NCI-H510A treated with DMSO at 0.1 percent for 48 hours (cell line): ENCODE measurements around the gene OR10X1.

Experiments
- DNase-seq: peaks from one replicate; lab custom pipeline; 2025; lab: John Stamatoyannopoulos, UW

The OR10X1 gene, protein sequence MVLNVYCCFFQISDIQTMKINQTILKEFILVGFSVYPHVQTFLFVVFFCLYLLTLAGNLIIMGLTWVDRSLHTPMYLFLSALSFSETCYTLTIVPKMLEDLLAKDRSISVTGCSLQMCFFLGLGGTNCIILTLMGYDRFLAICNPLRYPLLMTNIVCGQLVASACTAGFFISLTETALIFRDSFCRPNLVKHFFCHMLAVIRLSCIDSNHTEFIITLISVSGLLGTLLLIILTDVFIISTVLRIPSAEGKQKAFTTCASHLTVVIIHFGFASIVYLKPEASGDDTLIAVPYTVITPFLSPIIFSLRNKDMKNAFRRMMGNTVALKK

DNA sequence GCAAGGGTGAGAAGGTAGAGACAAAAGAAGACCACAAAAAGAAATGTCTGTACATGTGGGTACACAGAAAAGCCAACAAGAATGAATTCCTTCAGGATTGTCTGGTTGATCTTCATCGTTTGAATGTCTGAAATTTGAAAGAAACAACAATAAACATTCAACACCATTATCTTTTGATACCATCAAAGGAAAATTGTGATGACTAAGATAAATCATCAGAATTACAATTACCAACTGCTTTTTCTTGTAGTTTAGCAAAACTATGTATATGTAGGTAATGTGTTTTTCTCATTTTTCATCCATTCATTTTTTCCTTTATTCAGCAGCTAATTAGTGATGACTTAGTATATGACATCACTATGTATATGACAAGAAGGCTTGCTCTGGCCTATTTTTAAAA is at the start of gene OR10X1:
OR10X1 (minus strand) TSS at position 167 of the 400 bp plus-strand sequence; CDS start at position 167, 0 bp downstream.
- DNase-seq = no peak

DNA sequence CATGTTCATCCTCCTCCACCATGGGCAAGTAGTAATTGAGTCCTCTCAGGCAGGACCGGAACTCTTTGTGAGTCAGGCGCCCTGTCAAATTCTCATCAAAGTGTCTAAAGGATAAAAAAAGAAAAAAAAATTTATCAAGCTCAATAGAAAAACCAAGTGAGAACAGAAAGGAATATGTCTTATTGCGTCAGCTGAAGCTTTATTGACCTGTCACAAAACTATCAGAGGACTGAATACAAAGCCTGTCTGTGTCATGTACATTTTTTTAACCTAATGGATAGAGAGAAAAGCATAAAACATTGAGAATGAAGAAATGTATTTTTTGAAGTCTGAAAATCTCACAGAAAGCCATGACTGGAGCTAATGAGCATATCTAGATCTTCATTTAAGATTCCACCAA is 34.1 kb upstream of the OR10X1 start:
- no peak for DNase-seq

DNA sequence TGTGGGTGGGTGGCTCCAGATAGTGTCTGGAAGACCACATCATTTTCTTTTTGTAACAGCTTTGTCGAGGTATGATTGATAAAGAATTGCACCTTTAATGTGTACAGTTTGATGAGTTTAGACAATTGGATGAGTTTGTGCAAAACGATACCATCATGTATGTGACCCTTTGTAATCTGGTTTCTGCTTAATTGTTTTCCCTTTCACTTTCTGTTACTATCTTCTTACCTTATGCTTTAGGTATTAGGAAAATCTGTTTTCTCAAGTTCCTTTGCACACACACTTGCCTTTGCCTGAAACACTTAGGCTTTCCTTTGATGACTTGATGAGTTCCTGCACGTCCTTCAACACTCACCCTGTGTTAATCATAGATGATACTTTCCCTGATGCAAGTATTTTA is 32.2 kb upstream of the OR10X1 start:
- no peak for DNase-seq

DNA sequence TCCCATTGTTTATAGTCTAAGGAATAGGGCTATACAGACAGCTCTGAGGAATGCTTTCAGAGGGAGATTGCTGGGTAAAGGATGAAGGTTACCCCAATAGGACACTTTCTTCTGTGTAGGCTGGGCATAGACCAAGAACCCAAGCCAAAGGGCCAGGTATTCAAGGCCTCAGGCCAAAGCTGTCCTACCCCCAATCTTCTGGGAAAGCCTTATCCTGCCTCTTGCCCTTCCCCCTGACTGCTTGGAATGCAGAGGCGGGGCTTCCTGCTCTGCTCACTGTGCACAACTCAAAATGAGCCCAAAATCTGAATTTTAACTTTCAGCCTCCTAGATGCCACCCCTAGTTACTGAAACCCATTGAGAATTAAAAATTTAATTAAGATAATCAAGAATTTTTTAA is 27.6 kb upstream of the OR10X1 start:
- no peak for DNase-seq

DNA sequence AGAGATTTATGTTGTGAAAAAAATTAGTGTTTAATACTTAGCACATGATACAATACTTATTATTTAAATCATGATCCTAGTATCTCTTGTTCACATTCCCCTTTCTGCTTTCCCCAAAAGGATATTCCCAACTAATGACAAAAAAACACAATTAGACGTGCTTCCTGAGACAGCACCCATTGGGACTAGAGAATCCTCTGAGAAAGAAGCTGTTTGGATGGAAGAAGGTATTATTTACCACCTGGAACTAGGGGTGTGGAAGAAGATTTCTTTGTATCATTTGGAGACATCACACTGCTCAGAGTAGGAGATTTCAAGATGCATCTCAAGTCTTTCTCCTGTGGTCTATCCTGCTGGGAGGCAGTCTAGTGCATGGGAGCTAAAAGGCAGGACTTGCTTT is 25.3 kb upstream of the OR10X1 start, which contains the start of gene OR10Z1:
OR10Z1 (plus strand) TSS at position 301 of the 400 bp plus-strand sequence. CDS start 1,171 bp downstream, outside the sequence.
- DNase-seq = no peak

DNA sequence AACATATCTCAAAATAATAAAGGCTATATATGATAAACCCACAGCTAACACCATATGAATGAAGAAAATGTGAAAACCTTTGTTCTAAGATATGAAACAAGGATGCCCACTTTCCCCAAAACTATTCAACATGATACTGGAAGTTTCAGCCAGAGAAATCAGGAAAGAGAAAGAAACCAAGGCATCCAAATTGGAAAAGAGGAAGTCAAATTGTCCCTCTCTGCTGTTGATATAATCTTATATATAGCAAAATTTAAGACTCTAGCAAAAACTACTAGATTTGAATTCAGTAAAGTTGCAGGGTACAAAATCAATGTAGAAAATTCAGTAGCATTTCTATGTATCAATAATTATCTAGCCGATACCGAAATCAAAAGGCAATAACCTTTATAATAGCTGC is 21.0 kb upstream of the OR10X1 start:
- DNase-seq = no peak

DNA sequence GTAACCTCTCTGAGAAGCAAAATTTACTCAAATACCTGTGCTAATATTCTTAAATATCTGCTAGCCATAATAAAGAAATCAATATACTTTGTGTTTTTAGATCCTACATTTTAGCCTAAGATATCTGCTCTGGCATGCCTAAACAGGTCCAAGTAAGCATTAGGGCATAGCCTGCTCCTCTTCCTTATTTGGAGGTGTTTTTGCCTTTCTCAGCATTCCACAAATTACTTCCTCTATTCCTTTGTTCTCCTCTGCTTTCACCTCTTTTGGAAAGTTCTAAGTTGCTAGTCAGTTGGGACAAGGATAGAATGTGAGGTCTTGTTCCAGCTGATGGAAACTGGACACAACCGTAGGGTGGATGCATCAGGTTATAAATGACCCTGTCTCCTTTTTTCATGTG is 7.2 kb upstream of the OR10X1 start:
- no peak for DNase-seq

DNA sequence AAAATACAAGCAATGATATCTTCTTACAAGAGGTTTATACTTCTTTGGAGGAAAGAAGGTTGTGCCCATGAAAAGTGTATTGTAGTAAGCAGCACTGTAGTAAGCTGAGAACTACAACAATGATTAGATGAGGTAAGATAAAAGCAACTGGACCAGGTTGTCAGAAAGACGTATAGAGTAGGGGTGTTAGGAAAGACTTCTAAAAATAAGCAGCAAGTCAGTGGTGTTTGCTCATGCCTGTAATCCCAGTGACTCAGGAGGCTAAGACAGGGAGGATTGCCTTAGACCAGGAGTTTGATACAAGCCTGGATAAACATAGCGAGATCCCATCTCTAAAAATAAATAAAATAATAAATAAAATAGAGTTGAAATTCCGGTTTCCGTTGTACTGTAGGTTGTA is 4.3 kb upstream of the OR10X1 start:
- DNase-seq = no peak

DNA sequence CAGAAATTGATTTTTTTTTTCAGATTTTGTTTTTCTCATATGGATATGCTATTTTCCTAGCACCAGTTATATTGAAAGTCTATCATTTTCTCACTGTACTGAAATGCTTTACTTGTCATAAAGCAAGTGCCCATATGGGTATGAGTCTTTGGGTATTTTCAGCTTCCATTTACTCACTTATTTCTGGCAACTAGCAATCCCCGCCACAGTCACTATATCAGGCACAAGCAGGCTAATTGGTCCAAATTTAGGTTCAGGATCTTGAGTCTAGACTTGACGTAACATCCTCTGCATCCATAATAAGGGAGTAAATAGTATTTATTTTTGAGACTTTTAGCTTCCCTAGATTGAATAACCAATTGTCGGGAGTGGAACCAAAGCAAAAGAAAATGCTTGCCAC is 2.1 kb downstream of the OR10X1 start:
- DNase-seq = no peak

DNA sequence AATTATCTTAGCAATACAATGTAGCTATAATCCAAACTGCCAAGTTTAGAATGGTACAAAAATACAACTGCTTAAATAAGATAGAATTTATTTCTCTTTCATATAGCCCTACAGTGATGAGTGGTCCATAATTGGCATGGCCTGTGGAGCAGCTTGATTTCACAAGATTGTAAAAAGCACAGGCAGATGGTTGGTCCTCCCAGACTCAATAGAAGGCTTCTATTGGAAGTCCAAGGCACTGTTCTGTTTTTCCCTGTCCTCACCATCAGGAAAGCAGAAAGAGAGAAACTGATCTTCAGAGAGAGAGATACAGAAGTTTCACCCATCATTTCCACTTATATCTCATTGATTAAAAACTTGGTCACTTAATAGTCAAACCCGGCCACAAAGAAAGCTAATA is 7.5 kb downstream of the OR10X1 start:
- DNase-seq = no peak

DNA sequence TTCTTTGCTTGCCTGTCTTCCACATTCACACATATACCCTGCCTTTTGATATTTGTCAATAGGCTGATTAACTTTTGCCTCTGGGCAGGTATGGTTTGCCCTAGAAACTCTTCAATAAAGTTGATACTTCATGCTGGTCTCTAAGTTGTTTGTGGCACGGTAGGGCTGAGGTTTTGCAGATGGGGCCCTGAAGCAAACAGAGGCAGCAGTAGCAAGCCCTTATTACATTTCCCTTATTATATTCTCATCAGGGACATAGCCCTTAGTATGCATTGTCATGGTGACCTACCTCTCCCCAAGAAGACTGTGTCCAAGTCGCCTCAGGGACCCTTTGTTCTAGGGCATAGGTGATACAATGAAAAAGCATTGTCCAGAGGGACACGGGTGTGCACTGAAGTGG is 9.2 kb downstream of the OR10X1 start, which contains the start of gene OR6P1:
OR6P1 (minus strand) TSS at position 101 of the 400 bp plus-strand sequence. CDS start 6,976 bp downstream, outside the sequence.
- no peak for DNase-seq

DNA sequence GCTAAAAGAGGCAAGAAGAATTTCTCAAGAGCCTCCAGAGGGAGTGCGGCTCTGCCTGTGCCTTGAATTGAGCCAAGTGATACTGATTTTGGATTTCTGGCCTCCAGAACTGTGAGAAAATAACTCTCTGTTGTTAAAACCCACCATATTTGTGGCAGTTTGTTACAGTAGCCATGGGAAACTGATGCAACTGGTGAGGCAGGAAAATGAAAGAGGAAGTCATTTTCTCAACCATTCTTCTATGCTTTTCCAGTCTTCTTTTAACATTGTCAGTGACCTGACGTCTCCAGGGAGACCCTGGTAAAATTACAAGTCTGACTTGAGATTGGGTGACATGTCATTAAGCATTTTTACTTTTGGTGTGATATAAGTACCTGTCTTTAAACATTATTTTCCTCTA is 15.1 kb downstream of the OR10X1 start:
- DNase-seq = no peak

DNA sequence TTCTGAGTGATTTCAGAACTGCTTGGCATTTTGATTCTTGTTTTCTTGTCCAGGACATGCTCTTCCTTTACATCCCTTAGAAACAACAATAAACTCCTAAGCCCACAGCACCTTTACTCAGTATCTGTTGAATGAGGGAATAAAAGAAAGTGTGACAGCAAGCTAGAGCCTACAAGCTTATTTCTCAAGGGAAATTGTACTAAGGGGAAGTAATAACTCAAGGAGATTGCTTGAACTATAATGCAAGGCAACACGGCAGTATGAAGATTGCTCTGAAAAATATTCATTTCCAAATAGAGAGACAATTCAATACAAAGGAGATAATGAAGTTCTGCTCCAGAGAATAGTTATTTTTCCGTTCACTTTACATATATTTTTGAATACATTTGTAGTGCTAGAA is 15.8 kb downstream of the OR10X1 start:
- no peak for DNase-seq

DNA sequence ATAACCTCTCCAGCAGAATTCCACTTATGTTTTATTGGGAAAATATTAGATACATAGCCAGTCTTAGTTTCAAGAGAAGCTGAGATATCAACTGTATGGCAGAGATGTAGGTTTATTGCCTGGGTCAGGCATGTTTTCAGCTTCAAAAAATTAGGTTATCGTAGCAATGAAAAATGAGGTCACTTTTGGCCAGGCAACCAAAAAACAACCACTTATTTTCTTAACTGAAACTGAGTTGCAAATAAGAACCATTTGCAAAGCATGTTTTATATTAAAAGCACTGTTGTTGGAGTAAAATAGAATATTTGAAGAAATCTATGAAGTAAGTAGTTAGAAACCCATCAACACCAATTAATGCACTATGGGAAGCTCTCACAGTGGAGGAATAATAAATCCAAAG is 20.0 kb downstream of the OR10X1 start:
- no peak for DNase-seq

DNA sequence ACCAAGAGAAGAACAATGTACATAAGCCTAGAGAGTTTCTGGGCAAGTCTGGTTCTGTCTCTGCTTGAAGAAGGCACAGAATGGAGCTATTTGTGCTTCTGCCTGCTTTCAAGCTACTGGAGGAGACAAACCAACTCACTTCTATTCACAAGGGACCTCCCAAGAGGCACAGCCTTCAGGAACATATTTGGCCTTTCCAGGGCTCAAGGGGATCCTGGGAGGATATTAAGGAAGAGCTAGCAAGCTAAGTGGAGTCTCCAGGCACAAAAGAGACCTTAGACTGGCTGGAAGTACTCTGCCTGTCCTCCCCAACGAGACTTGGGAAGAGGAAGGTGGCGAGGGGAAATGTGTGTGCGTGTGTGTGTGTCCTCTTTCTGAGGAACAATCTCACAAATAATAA is 25.3 kb downstream of the OR10X1 start, which contains the start of gene OR6Y1:
OR6Y1 (minus strand) TSS at position 54 of the 400 bp plus-strand sequence. CDS start 6,300 bp downstream, outside the sequence.
- no peak for DNase-seq

DNA sequence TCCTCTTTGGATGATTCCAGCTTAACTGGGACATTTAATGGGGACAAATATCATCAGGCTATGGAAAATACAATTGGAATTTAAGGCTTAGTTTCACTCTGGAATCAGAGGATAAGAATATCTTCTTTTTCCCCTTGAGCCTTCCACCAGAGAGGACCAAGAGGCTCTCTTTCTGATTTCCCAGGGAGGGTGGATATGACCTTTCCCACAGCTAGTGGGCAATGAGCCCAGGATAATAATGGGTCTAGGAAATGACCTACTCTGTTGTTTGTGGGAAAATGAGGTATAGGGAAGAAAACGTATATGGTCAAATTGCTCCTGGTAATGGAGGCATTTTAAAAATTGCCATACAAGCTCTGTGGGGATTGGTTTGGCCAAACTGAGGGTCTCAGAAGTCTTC is 27.4 kb downstream of the OR10X1 start:
- DNase-seq = no peak

DNA sequence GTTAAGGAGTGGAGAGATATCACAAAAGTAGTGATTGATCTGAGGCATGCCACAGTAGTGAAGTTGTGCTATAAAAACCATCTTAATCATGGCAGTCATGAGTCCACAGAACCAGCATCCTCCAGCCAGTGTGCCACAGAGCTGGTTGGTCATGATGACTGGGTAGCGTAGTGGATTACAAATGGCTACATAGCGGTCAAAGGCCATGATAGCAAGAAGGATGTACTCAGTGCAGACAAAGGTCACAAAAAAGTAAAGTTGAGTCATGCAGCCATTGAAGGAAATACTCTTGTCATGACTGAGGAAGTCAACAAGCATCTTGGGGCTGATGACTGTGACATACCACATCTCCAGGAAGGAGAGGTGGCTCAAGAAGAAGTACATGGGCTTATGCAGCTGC is 32.2 kb downstream of the OR10X1 start:
- no peak for DNase-seq

DNA sequence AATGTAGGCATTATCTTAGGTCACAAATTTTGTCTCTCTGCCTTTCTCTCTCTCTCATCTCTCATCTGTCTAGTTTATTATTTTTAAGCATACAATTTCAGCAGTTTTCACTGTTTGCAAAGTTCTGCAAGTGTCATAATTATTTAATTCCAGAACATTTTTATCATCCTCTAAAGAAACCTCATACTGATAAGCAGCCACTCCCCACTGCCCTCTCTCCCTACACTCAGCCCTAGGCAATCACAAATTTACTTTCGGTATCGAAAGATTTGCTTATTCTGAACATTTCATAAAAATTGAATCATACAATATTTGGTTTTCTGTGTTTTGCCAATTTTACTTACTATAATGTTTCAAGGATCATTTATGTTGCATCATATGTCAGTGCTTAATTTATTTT is 42.1 kb downstream of the OR10X1 start:
- no peak for DNase-seq

DNA sequence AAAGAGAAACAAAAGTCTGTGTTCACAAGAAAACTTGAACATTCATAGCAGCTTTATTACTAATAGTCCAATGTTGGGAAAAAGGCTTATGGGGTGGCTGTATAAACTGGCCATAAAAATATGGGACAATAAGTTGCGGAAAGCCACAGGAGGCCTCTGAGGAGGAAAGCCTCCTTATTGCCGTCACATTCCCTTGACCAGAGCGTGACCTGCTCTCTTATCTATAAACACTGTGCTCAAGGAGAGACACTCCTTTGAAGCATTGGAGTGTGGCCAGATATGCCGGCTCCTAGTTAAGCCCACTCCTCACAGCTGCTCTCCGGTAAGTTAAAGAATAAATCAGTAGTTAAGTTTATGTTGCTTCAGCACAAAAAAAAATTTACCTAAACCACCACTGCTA is 45.2 kb downstream of the OR10X1 start:
- DNase-seq = no peak
